Measurements from ENCODE around the gene SPEM3. TPM values are rescaled to one million over a fixed set of nuclear protein-coding genes. Genes with fewer than 3 reads are reported as not detected.

SPEM3 gene
- total and polyA plus RNA-seq, 3 donors from 2014 or later = 5.7 to 63.0 (median 18.8) TPM

- Histone ChIP-seq H3K36me3 (ENCODE audit: low read depth, missing control alignments) (no peaks in the 10 kb centered on the region), H3K27ac (peak overlapping the region in 1 of 2 donors; percentile 20), H3K27me3 (no peaks in the 10 kb centered on the region), H3K4me3 (peak overlapping the region; percentile 33 to 37), H3K9me3 (no peaks in the 10 kb centered on the region), H3K4me1 (peaks cover 22% of the 10 kb centered on the region)
- 18 to 21% methylated on average over 21 to 49 of the region's 49 CpGs for WGBS, 2 donors
- intact Hi-C loops (cut with DNase I; ENCODE audit: low total_unique reads) = no loop called here
- DNase-seq = no peak
- TF ChIP-seq, protein P1, sequence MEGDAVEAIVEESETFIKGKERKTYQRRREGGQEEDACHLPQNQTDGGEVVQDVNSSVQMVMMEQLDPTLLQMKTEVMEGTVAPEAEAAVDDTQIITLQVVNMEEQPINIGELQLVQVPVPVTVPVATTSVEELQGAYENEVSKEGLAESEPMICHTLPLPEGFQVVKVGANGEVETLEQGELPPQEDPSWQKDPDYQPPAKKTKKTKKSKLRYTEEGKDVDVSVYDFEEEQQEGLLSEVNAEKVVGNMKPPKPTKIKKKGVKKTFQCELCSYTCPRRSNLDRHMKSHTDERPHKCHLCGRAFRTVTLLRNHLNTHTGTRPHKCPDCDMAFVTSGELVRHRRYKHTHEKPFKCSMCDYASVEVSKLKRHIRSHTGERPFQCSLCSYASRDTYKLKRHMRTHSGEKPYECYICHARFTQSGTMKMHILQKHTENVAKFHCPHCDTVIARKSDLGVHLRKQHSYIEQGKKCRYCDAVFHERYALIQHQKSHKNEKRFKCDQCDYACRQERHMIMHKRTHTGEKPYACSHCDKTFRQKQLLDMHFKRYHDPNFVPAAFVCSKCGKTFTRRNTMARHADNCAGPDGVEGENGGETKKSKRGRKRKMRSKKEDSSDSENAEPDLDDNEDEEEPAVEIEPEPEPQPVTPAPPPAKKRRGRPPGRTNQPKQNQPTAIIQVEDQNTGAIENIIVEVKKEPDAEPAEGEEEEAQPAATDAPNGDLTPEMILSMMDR (IDR thresholded peaks at IDR 0.05) = no peak
- TF ChIP-seq POLR2A (IDR thresholded peaks at IDR 0.05) = no peak
Measured at GRCh38 chr17:7435676-7436555, 7.3 kb downstream of the SPEM3 start.

DNA sequence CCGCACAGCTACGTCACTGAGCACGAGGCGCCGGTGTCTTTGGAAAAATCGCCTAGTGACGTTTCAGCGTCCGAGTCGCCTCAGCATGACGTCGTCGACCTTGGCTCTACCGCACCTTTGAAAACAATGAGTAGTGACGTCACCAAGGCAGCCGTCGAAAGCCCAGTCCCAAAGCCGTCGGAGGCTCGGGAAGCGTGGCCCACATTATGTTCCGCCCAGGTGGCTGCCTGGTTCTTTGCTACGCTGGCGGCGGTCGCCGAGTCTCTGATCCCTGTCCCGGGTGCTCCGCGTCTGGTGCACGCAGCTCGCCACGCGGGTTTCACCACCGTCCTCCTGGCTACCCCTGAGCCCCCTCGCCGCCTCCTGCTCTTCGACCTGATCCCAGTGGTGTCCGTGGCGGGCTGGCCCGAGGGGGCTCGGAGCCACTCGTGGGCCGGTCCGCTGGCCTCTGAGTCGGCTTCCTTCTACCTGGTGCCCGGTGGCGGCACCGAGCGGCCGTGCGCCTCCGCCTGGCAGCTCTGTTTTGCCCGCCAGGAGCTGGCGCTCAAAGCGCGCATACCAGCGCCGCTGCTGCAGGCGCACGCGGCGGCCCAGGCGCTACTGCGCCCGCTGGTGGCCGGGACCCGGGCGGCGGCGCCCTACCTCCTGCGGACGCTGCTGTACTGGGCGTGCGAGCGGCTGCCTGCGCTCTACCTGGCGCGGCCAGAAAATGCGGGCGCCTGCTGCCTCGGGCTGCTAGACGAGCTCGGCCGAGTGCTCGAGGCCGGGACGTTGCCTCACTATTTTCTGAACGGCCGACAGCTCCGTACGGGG lies 8.1 kb downstream of the SPEM3 start:
- no peaks in the 10 kb centered on the region for H3K36me3 ChIP-seq (ENCODE audit: low read depth, missing control alignments)
- peaks cover 22% of the 10 kb centered on the region for H3K4me1 ChIP-seq
- peak overlapping the region; percentile 33 to 37 for H3K4me3 ChIP-seq
- peak overlapping the region; percentile 10 to 31 for H3K27ac ChIP-seq
- no peaks in the 10 kb centered on the region for H3K27me3 ChIP-seq
- peak; percentile 79 for DNase-seq
- 5 to 11% methylated on average over 37 to 91 of the region's 92 CpGs for WGBS, 2 donors
- no peaks in the 10 kb centered on the region for H3K9me3 ChIP-seq
- TF ChIP-seq, protein P1 (IDR thresholded peaks at IDR 0.05) = peak; percentile 71 to 78 (median 76)
- no peak for TF ChIP-seq POLR2A (IDR thresholded peaks at IDR 0.05)
- intact Hi-C loops (cut with DNase I; ENCODE audit: low total_unique reads) = no loop called here

DNA sequence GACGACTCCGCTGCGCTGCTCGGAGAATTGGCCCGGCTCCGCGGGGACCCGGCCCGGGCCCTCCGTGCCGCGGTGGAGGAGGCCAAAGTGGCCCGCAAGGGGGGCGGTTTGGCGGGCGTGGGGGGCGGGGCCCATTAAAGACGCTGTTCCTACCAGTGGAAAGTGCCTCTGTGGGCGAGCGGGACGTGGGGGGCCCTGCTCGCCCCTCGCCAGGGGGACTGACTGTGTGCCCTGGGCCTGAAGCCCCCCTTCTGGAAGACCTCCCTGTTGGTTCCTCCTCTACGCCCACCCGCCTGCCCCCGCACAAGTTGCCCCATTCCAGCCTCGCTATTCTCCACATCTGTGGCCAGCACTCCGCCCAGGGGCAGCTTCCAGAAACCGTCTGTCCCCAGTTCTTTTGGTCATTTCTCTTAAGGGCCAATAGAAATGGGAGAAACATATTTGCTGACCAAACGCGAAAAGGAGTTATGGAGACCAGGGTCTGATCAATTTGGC lies 8.8 kb downstream of the SPEM3 start:
- H3K4me1 ChIP-seq = peaks cover 22% of the 10 kb centered on the region
- no peaks in the 10 kb centered on the region for H3K27me3 ChIP-seq
- H3K9me3 ChIP-seq = no peaks in the 10 kb centered on the region
- H3K36me3 ChIP-seq (ENCODE audit: low read depth, missing control alignments) = no peaks in the 10 kb centered on the region
- H3K4me3 ChIP-seq = peak overlapping the region; percentile 33 to 37
- intact Hi-C loops (cut with DNase I; ENCODE audit: low total_unique reads) = no loop called here
- no peak for DNase-seq
- H3K27ac ChIP-seq = peak overlapping the region; percentile 10 to 31
- no peak for TF ChIP-seq POLR2A (IDR thresholded peaks at IDR 0.05)
- TF ChIP-seq, protein P1 (IDR thresholded peaks at IDR 0.05) = no peak
- WGBS, 2 donors = 25 to 36% methylated on average over 6 to 16 of the region's 31 CpGs

DNA sequence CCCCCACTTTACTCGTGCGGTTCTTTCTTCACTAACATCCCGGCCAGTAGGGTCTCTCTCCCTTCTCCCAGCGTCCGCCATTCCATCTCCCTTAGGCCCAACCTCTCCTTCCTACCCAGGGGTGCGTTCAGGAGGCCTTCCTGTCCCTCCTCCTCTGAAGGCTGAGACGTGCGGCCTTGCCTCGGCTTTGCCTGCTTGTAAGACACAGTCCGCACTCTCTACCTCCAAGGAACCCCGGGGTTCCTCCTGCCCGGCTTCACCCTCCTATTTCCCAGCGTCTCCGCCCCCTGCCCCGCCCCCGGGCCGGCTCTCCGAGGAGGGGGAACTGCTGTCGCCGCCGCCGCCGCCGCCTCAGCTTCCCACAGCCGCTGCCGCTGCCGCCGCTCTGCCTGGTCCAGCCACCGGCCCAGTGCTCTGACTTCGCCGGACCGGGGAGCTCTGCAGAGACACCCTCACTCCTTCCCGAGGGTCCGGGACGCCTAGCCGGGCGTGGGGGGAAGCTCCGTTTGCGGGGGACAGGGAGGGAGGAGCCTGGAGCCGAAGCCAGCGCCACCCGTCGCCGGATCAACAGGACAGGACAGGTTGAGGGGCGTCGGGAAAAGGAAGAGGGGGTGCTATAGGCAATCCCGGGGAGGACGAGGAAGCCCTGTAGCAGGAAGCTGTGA lies 9.4 kb downstream of the SPEM3 start:
- H3K4me1 ChIP-seq = peaks cover 22% of the 10 kb centered on the region
- DNase-seq = peak; percentile 72

More for the DNA sequence above, 9.4 kb downstream of the SPEM3 start:
- Histone ChIP-seq H3K36me3 (ENCODE audit: low read depth, missing control alignments) (no peaks in the 10 kb centered on the region), H3K27ac (peak overlapping the region; percentile 31 to 39), H3K9me3 (no peaks in the 10 kb centered on the region), H3K4me3 (peak overlapping the region; percentile 19 to 37), H3K27me3 (no peaks in the 10 kb centered on the region)
- 31 to 34% methylated on average over 44 to 47 of the region's 48 CpGs for WGBS, 2 donors
- intact Hi-C loops (cut with DNase I; ENCODE audit: low total_unique reads) = no loop called here
- TF ChIP-seq, protein P1 (IDR thresholded peaks at IDR 0.05) = no peak
- no peak for TF ChIP-seq POLR2A (IDR thresholded peaks at IDR 0.05)
